RWPE2 (cell line): ENCODE data around the gene PHLPP2.

Source experiments
- ATAC-seq: fragments of 200-7000 bp; cut with Tn5 transposase; 3 replicates; pipeline ENCODE4 v1.9.1; 2021; ENCODE audit warnings: low read depth
- DNase-seq: peaks from one replicate; pipeline ENCODE4 v3.0.0-alpha.2; 2020; ENCODE audit warnings: low spot score
- H3K27ac ChIP-seq: fragments of 450-650 bp; 2 replicates; pipeline ENCODE4 v1.5.1; 2017; ENCODE audit warnings: mild to moderate bottlenecking; ENCODE audit not compliant: poor library complexity, severe bottlenecking
- H3K27me3 ChIP-seq: fragments of 250-450 bp; sonication (Bioruptor Pico); 2 replicates; pipeline ENCODE4 v1.5.1; 2021; ENCODE audit warnings: mild to moderate bottlenecking, moderate library complexity; ENCODE audit not compliant: insufficient read depth, poor library complexity, severe bottlenecking
- H3K36me3 ChIP-seq: fragments of 250-450 bp; sonication (Bioruptor Pico); 2 replicates; pipeline ENCODE4 v1.5.1; 2020; ENCODE audit warnings: low read depth, mild to moderate bottlenecking, moderate library complexity
- H3K4me1 ChIP-seq: fragments of 250-450 bp; sonication (Bioruptor Pico); 2 replicates; pipeline ENCODE4 v1.5.1; 2021; ENCODE audit warnings: mild to moderate bottlenecking, moderate library complexity; ENCODE audit not compliant: insufficient read depth, poor library complexity, severe bottlenecking
- H3K4me3 ChIP-seq: fragments of 250-450 bp; sonication (Bioruptor Pico); 2 replicates; pipeline ENCODE4 v1.5.1; 2021; ENCODE audit warnings: mild to moderate bottlenecking, moderate library complexity; ENCODE audit not compliant: severe bottlenecking
- H3K9me3 ChIP-seq: fragments of 250-450 bp; sonication (Bioruptor Pico); 2 replicates; pipeline ENCODE4 v1.5.1; 2021; ENCODE audit warnings: mild to moderate bottlenecking, moderate library complexity; ENCODE audit not compliant: severe bottlenecking
- CTCF ChIP-seq: fragments of 450-650 bp; IDR thresholded peaks from one replicate; pipeline ENCODE4 v1.5.1; 2017; ENCODE audit warnings: mild to moderate bottlenecking, moderate library complexity; ENCODE audit not compliant: poor library complexity, severe bottlenecking

PHLPP2 gene

GRCh38 chr16:71648921-71649320 lies 75.6 kb downstream of the PHLPP2 start:
- Histone ChIP-seq H3K9me3 (no peaks in the 10 kb centered on the region), H3K36me3 (peaks cover 55% of the 10 kb centered on the region), H3K4me1 (no peaks in the 10 kb centered on the region), H3K27me3 (no peaks in the 10 kb centered on the region), H3K27ac (no peak overlapping the region), H3K4me3 (no peak overlapping the region)
- ATAC-seq: peak; percentile 40; the same call in 1 of the 3 replicates
- no peak for DNase-seq
- TF ChIP-seq CTCF: peak; percentile 30

GRCh38 chr16:71648162-71648561 lies 76.3 kb downstream of the PHLPP2 start:
- no peaks in the 10 kb centered on the region for H3K4me1 ChIP-seq
- TF ChIP-seq CTCF: no peak
- no peak for DNase-seq
- H3K27ac ChIP-seq: no peak overlapping the region
- H3K4me3 ChIP-seq: no peak overlapping the region
- peaks cover 50% of the 10 kb centered on the region for H3K36me3 ChIP-seq
- H3K9me3 ChIP-seq: no peaks in the 10 kb centered on the region
- no peak for ATAC-seq
- no peaks in the 10 kb centered on the region for H3K27me3 ChIP-seq

GRCh38 chr16:71647391-71647790 lies 77.1 kb downstream of the PHLPP2 start:
- no peak for ATAC-seq
- Histone ChIP-seq H3K9me3 (no peaks in the 10 kb centered on the region), H3K4me1 (no peaks in the 10 kb centered on the region), H3K4me3 (no peak overlapping the region), H3K36me3 (peaks cover 45% of the 10 kb centered on the region), H3K27ac (no peak overlapping the region), H3K27me3 (no peaks in the 10 kb centered on the region)
- DNase-seq: no peak
- no peak for TF ChIP-seq CTCF

GRCh38 chr16:71645450-71645849 lies 79.1 kb downstream of the PHLPP2 start:
- Histone ChIP-seq H3K4me3 (no peak overlapping the region), H3K4me1 (no peaks in the 10 kb centered on the region), H3K27me3 (no peaks in the 10 kb centered on the region), H3K27ac (no peak overlapping the region), H3K9me3 (no peaks in the 10 kb centered on the region), H3K36me3 (peaks cover 31% of the 10 kb centered on the region)
- DNase-seq (no peak), ATAC-seq (peak; percentile 66)
- peak; percentile 49 for TF ChIP-seq CTCF

- Histone ChIP-seq H3K27me3 (no peaks in the 10 kb centered on the region), H3K36me3 (peaks cover 8% of the 10 kb centered on the region), H3K9me3 (no peaks in the 10 kb centered on the region), H3K4me3 (no peak overlapping the region), H3K4me1 (no peaks in the 10 kb centered on the region), H3K27ac (no peak overlapping the region)
- ATAC-seq (no peak), DNase-seq (no peak)
- no peak for TF ChIP-seq CTCF
These were observed 87.1 kb downstream of the PHLPP2 start for GRCh38 chr16:71637398-71637797.
